Anterior cingulate cortex (tissue), 58 donors: ENCODE measurements around the gene STK32B.
"Not testable (repeated sequence)": the region's sequence is repeated elsewhere in the genome, so short reads cannot be mapped to it uniquely, and the experiment has no call there.

ENCODE experiments used
- DNase-seq, 58 donors: peaks; one replicate each; lab custom pipeline; 2025; lab: John Stamatoyannopoulos, UW

Gene STK32B

DNA sequence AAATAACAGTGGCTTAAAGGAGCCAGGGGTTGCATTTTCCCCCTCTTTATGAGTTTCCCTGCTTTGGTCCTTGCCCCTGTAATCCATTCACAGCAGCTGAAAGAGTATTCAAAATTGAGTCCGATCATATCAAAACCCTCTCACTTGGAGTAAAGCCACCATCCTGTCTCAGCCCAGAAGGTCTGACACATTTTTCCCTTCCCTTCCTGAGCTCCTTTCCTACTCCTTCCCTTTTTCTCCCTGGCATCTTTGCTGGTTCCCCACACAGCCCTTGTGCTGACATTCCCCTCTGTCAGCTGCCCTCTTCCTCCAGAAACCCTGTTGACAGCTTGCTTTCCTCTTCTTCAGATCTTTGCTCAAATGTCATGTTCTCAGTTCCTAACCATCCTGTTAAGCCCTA, 361.5 kb downstream of the STK32B start:
- DNase-seq, result no peak

DNA sequence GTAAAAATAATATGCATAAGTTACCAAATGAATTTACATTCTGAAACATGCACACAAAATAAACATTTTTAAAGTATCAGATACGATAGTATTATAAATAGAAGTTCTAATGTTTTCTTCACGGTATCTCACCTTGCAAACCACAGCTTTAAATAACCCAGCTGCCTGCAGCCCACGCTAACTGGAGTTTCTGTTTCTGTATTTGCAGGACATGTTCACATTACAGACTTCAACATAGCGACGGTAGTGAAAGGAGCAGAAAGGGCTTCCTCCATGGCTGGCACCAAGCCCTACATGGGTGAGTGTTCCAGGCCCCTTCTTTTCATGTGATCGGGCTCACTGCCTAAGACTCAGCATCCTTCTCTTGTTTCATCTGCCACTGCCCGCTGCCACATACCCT, 365.4 kb downstream of the STK32B start:
- no peak for DNase-seq

DNA sequence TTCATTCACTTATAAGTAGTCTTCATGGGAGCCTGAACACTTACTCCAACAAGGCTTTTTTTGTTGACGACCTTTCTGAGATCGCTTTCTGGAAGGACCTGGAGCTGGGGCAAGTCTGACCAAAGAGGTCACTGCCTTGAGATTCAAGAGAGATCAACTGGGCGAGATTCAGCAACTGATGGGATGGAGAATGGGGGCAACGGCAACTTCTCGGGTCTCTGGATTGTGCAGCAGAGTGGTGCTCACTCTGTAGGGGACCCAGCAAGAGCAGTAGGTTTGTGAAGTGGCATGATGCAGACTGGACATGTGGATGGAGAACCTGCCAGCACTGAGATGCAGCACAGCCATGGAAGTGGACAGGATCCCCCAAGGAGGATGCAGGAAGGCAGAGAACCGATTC, 369.0 kb downstream of the STK32B start:
- DNase-seq, result no peak

DNA sequence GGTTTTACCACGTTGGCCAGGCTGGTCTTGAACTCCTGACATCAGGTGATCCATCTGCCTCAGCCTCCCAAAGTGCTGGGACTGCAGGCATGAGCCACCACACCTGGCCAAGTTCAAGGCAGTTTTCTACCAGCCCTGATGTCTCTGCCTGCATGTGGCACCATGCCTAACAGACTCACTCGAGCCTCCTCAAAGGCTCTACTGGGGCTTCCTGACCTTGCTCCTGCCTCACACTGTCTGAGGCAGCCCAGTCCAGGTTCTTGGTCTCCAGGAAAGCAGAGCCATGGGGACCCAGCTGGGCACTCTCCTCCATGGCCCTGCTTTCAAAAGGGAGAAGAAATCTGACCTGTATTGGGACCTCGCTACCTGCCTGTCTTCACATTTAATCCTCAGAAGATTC, 370.1 kb downstream of the STK32B start:
- no peak for DNase-seq

DNA sequence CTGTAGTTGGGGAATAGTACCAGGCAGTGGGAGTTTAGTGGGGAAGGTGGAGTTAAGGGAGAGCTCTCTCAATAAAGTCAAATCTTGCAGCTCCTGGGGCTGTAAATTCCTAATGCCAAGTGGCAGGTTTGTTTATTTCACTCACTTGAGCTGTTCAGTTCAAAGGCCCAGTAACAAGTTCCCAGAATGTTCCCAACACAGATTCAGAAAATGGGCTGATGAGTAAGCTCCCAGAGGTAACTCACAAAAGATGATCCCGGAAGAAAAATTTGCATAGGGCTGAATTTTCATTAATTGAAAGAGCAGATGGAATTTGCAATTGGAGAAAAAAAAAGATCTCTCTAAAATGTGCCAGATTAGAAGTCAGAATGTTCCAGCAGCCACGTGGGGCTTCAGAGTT, 370.9 kb downstream of the STK32B start:
- no peak for DNase-seq

- DNase-seq, result no peak
Observed at GRCh38 chr4:5423670-5424069, 372.4 kb downstream of the STK32B start.

DNA sequence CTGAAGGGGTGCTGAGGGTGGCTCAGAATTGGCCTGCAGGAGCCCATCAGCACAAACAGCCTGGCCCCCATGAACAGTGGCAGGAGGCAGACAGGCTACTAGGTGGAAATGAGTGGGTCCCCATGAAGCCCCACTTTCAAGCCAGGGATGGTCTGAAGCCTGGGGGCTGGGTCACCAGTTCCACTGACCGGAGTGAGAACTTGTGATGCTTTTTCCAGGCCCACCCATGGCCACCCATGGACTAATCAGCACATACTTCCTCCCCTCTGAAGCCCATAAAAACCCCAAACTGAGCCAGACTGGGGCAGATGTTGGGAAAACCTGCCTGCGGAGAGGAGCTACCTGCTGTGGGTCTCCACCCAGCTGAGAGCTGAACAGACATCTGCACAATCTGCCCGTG, 372.9 kb downstream of the STK32B start:
- DNase-seq, result no peak

GRCh38 chr4:5424901-5425300, 373.6 kb downstream of the STK32B start:
- DNase-seq, result no peak

GRCh38 chr4:5429747-5430146, 378.5 kb downstream of the STK32B start:
- DNase-seq, result no peak

DNA sequence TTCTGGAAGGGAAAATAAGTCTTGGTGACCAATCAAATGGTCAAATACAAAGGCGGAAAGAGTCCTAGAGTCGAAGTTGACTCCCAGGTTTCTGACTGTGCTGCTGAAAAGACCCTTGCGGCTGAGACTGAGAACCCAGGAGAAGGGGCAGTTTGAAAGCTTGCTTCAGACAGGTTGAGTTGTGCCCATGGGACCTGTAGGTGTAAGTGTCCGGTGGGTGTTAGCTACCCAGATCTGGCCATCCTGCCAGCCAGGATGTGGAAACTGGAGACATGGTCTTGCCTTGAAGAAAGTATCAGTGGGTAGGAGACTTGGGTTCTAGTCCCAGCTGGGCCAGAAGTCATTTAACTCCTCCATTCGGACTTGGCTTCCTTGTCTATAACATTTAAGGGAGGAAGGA, 381.9 kb downstream of the STK32B start:
- DNase-seq, result no peak

DNA sequence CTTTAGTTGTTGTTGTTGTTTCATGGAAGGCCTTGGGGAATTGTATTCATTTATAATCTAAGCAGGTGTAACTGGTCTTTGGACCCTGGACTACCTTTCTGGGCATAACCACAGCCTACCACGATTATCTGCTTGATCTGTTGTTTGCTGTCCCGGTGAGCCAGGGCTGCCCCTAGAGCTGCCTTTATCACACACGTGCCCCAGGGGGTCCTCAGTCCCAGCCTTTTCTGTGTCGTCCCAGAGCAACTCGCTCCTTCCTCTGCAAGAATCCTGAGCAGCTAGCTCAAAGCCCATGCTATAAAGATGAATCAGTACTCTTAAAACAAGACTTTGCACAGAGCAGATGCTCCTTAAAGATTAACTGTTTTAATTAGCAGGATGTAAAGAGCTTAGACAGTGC, 383.9 kb downstream of the STK32B start:
- DNase-seq, result no peak

GRCh38 chr4:5435823-5436222, 384.5 kb downstream of the STK32B start:
- DNase-seq, result no peak

- DNase-seq, result not testable (repeated sequence)
Observed at GRCh38 chr4:5443976-5444802, 392.9 kb downstream of the STK32B start.

- DNase-seq, result no peak
Observed at GRCh38 chr4:5444918-5445517, 393.7 kb downstream of the STK32B start.

- DNase-seq, result no peak
Observed at GRCh38 chr4:5446595-5447226, 395.4 kb downstream of the STK32B start.

GRCh38 chr4:5447755-5448154, 396.5 kb downstream of the STK32B start:
- DNase-seq, result no peak

GRCh38 chr4:5448221-5448620, 396.9 kb downstream of the STK32B start:
- DNase-seq, result no peak

DNA sequence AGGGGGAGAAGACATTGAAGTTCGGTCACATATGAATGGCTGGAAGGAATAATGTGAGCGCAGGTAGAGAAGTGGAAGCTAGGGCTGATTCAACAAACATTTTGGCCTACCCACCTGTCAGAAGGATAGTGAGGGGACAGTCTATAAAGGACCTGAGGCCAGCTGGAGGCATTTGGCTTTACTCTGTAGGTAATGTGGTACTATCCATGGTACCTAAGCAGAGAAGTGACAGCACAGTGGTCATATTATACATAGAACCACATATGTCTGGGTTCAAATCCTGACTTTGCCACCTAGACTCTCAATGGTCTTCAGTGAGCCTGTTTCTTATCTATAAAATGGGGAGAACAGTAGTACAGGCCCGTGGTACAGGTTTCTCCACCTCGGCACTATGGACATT, 400.0 kb downstream of the STK32B start:
- DNase-seq, result no peak

DNA sequence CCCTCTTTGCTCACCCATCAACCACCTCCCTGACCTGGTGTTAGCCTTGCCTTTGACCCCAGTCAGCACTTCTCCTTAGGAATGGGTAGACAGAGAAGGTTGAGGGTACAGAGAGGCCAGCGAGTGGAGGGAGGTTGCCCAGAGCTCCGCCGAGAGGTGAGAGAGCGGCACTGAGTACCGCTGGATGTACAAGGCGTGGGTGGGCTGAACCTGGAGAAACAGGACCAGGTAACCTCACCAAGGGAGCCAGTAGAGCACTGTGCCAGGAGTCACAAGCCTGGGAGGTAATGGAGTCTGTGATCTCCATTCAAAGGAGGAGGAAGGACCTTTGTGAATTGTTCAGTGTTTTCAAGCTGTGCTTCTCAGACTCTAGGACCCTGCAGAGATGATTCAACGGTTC, 400.9 kb downstream of the STK32B start:
- no peak for DNase-seq

GRCh38 chr4:5455003-5455585, 403.8 kb downstream of the STK32B start:
- DNase-seq, result no peak

DNA sequence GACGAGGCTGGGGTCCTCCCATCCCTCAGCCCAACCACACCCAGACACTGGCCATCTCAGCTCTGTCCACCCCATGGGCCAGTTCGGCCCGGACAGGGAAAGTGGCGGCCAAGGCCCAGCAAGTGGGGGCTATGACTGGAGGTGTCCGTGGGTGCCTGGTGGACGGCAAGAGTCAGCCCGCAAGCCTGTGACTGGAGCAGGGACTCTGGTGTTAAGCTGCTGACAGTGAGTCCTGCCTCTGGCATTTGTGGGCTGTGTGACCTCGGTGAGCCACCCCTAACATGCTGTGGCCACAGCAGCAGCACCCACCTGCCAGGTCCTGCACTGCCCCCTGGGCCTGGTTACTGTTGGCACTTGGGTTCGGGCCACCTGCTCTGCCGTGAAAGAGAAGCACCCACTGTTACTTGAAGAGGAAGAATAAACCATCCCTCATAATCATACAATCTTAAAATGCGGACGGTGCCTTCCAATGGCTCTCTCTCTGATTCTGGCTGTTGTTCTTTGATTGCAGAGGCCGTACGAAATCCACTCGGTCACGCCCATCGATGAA, 405.1 kb downstream of the STK32B start:
- no peak for DNase-seq
